Choroid plexus epithelial cell (primary cell): ENCODE data around the gene VSIG4.

Experiments used
- DNase-seq: peaks from one replicate; pipeline ENCODE4 v3.0.0-alpha.2; 2010; ENCODE audit warnings: low read depth
- H3K4me3 ChIP-seq: 2 replicates; pipeline ENCODE4 v1.5.1; 2011; ENCODE audit warnings: low read depth, mild to moderate bottlenecking, control low read depth, low read length, moderate library complexity
- TF ChIP-seq, protein P1 (sequence below): conservative IDR thresholded peaks from 2 replicates; pipeline ENCODE4 v1.5.1; 2011; ENCODE audit warnings: low read depth, mild to moderate bottlenecking, control low read depth, inconsistent platforms, low read length, moderate library complexity

The VSIG4 gene

GRCh38 chrX:66020631-66021334 is 19.1 kb downstream of the VSIG4 start:
- TF ChIP-seq, protein P1, sequence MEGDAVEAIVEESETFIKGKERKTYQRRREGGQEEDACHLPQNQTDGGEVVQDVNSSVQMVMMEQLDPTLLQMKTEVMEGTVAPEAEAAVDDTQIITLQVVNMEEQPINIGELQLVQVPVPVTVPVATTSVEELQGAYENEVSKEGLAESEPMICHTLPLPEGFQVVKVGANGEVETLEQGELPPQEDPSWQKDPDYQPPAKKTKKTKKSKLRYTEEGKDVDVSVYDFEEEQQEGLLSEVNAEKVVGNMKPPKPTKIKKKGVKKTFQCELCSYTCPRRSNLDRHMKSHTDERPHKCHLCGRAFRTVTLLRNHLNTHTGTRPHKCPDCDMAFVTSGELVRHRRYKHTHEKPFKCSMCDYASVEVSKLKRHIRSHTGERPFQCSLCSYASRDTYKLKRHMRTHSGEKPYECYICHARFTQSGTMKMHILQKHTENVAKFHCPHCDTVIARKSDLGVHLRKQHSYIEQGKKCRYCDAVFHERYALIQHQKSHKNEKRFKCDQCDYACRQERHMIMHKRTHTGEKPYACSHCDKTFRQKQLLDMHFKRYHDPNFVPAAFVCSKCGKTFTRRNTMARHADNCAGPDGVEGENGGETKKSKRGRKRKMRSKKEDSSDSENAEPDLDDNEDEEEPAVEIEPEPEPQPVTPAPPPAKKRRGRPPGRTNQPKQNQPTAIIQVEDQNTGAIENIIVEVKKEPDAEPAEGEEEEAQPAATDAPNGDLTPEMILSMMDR, result no peak
- H3K4me3 ChIP-seq, result no peak overlapping the region
- no peak for DNase-seq

DNA sequence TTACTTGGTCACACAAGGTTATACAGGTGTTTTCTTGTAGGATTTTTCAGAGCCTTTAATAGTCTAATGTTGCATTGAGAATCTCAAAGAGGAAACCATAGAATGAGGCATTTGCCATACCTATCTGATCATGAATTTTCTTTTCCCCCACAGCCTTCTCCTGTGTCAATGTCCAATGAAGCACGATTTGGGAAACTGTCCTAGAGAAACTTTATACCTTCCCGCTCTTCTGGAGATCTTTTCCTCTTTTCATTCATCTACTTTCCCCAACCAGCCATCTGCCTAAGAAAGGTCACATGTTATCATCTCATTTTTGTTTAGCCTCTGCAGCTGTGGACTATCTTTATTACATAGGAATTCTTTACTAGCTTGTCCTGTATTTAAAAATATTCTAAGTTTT is 19.9 kb downstream of the VSIG4 start:
- TF ChIP-seq, protein P1, result no peak
- DNase-seq, result no peak
- H3K4me3 ChIP-seq, result no peak overlapping the region

DNA sequence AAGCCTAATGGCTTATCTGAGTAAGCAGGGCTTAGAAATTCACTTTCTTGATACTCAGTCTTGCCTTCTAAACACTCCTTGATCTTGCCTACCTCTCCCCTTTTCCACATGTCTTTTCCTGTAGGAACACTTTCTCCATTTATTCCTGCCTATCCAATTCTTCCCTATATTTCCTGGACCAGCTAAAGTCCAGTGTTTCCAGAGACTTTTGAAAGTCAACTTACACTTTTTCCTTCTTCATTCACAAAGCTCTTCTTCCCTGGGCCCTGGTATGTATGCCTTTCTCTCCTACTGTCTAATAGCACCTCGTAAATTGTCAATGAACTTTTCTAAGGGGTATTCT is 20.6 kb downstream of the VSIG4 start:
- no peak overlapping the region for H3K4me3 ChIP-seq
- DNase-seq, result no peak
- TF ChIP-seq, protein P1, result no peak

DNA sequence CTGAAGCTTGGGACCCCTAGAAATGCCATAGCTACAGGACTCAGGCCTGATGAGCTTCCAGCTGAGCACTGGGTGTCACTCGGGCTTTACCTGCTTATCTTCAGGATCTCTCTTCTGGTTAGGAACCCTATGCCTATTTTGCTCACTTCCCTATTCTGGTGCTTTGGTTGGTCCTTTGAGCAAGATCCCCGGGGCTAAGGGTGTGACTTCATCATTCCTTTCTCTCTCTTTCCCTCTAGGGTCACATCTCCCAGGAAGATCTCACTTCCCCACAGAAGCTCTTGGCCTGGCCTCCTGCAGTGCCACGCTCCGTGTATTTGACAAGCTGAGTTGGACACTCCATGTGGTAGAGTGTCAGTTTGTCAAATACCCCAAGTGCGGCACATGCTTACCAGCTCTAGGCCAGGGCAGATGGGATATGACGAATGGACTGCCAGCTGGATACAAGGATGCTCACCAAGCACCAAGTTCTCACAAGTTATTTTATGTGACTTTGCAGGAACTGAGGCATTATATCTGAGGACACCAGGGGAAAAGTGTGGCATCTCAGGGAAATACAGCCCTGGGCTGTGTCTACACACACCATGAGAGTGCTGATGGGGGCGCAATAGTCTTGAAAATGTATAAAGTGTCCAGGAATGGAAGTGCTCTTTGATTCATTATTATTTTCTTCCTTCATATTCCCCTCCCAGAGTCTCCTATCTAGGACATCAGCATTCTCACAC is 21.1 kb downstream of the VSIG4 start:
- no peak for DNase-seq
- H3K4me3 ChIP-seq, result no peak overlapping the region
- TF ChIP-seq, protein P1, result no peak

- no peak overlapping the region for H3K4me3 ChIP-seq
- TF ChIP-seq, protein P1, result no peak
- no peak for DNase-seq
Observed at GRCh38 chrX:66017659-66018170, 22.2 kb downstream of the VSIG4 start.

- H3K4me3 ChIP-seq, result no peak overlapping the region
- DNase-seq, result no peak
Observed at GRCh38 chrX:66016905-66017658, 22.8 kb downstream of the VSIG4 start.

More at GRCh38 chrX:66016905-66017658, 22.8 kb downstream of the VSIG4 start:
- TF ChIP-seq, protein P1, result no peak
